Measurements from ENCODE around the gene FARS2.

FARS2 gene

GRCh38 chr6:5427586-5427985 lies 166.3 kb downstream of the FARS2 start:
- no peak for DNase-seq (ENCODE audit: low read depth)

GRCh38 chr6:5433324-5433723 lies 172.0 kb downstream of the FARS2 start:
- no peak for DNase-seq (ENCODE audit: low read depth)

GRCh38 chr6:5435449-5435848 lies 174.1 kb downstream of the FARS2 start:
- peak; percentile 52 for DNase-seq (ENCODE audit: low read depth)

- DNase-seq (ENCODE audit: low read depth) = no peak
Measured at GRCh38 chr6:5438922-5439584, 177.7 kb downstream of the FARS2 start.

GRCh38 chr6:5439749-5440148 lies 178.4 kb downstream of the FARS2 start:
- DNase-seq (ENCODE audit: low read depth) = no peak

GRCh38 chr6:5442319-5442718 lies 181.0 kb downstream of the FARS2 start:
- DNase-seq (ENCODE audit: low read depth) = no peak

- no peak for DNase-seq (ENCODE audit: low read depth)
Measured at GRCh38 chr6:5442916-5443315, 181.6 kb downstream of the FARS2 start.

- DNase-seq (ENCODE audit: low read depth) = no peak
Measured at GRCh38 chr6:5443491-5443890, 182.2 kb downstream of the FARS2 start.

GRCh38 chr6:5446362-5447075 lies 185.2 kb downstream of the FARS2 start:
- no peak for DNase-seq (ENCODE audit: low read depth)

- no peak for DNase-seq (ENCODE audit: low read depth)
Measured at GRCh38 chr6:5447921-5448320, 186.6 kb downstream of the FARS2 start.

- DNase-seq (ENCODE audit: low read depth) = no peak
Measured at GRCh38 chr6:5450073-5450472, 188.8 kb downstream of the FARS2 start.

- peak; percentile 20 for DNase-seq (ENCODE audit: low read depth)
Measured at GRCh38 chr6:5453546-5453945, 192.2 kb downstream of the FARS2 start.

- DNase-seq (ENCODE audit: low read depth) = no peak
Measured at GRCh38 chr6:5455142-5455541, 193.8 kb downstream of the FARS2 start.

GRCh38 chr6:5457041-5457440 lies 195.7 kb downstream of the FARS2 start:
- DNase-seq (ENCODE audit: low read depth) = no peak

GRCh38 chr6:5457983-5458683 lies 196.8 kb downstream of the FARS2 start:
- DNase-seq (ENCODE audit: low read depth) = no peak

GRCh38 chr6:5459346-5459745 lies 198.0 kb downstream of the FARS2 start:
- no peak for DNase-seq (ENCODE audit: low read depth)

GRCh38 chr6:5461365-5461764 lies 200.1 kb downstream of the FARS2 start:
- no peak for DNase-seq (ENCODE audit: low read depth)

- DNase-seq (ENCODE audit: low read depth) = no peak
Measured at GRCh38 chr6:5462856-5463255, 201.5 kb downstream of the FARS2 start.

- no peak for DNase-seq (ENCODE audit: low read depth)
Measured at GRCh38 chr6:5463690-5464089, 202.4 kb downstream of the FARS2 start.

GRCh38 chr6:5464099-5464885 lies 203.0 kb downstream of the FARS2 start:
- peak; percentile 45 for DNase-seq (ENCODE audit: low read depth)

GRCh38 chr6:5466281-5467136 lies 205.2 kb downstream of the FARS2 start:
- DNase-seq (ENCODE audit: low read depth) = peak; percentile 69

All from amniotic epithelial cell (primary cell).